Trophoblast cell (in vitro differentiated cells and primary cell): ENCODE measurements around the gene FLT1.
A peak's percentile ranks its signal among the peaks of the same experiment; 100 is the strongest.

ENCODE experiments used
- DNase-seq, 2 donors: peaks; one replicate each; pipeline ENCODE4 v3.0.0-alpha.2; 2016
- H2AFZ ChIP-seq: 2 replicates; pipeline ENCODE4 v1.6.1; 2013; ENCODE audit warnings: low read length, moderate library complexity, mild to moderate bottlenecking; ENCODE audit not compliant: insufficient read depth, poor library complexity
- H2AK5ac ChIP-seq: 2 replicates; pipeline ENCODE4 v1.6.1; 2013; ENCODE audit warnings: mild to moderate bottlenecking, low read length
- H2BK120ac ChIP-seq: 2 replicates; pipeline ENCODE4 v1.6.1; 2013; ENCODE audit warnings: low read length, mild to moderate bottlenecking, moderate library complexity; ENCODE audit not compliant: insufficient read depth, poor library complexity
- H2BK12ac ChIP-seq: 2 replicates; pipeline ENCODE4 v1.6.1; 2013; ENCODE audit warnings: mild to moderate bottlenecking, low read length, moderate library complexity
- H2BK5ac ChIP-seq: 2 replicates; pipeline ENCODE4 v1.6.1; 2013; ENCODE audit warnings: low read length, low read depth, moderate library complexity, mild to moderate bottlenecking; ENCODE audit not compliant: poor library complexity
- H3K14ac ChIP-seq: 2 replicates; pipeline ENCODE4 v1.6.1; 2013; ENCODE audit warnings: mild to moderate bottlenecking, low read length
- H3K18ac ChIP-seq: 2 replicates; pipeline ENCODE4 v1.6.1; 2013; ENCODE audit warnings: mild to moderate bottlenecking, low read length
- H3K23ac ChIP-seq: 2 replicates; pipeline ENCODE4 v1.6.1; 2013; ENCODE audit warnings: low read length
- H3K27ac ChIP-seq: 2 replicates; pipeline ENCODE4 v1.5.1; 2013; ENCODE audit warnings: low read depth, mild to moderate bottlenecking, inconsistent platforms, low read length, moderate library complexity
- H3K27me3 ChIP-seq: 2 replicates; pipeline ENCODE4 v1.6.1; 2013; ENCODE audit warnings: inconsistent platforms, mild to moderate bottlenecking, low read length, moderate library complexity; ENCODE audit not compliant: insufficient read depth
- H3K36me3 ChIP-seq, 2 experiments: 1 replicate in 1 of 2; 2 replicates in 1 of 2; pipeline ENCODE4 v1.6.1; 2013; ENCODE audit warnings: low read length in 2 of 2, mild to moderate bottlenecking in 2 of 2, moderate library complexity in 1 of 2; ENCODE audit not compliant: insufficient read depth in 2 of 2, control insufficient read depth in 1 of 2
- H3K4ac ChIP-seq: 2 replicates; pipeline ENCODE4 v1.6.1; 2013; ENCODE audit warnings: low read depth, mild to moderate bottlenecking, low read length, moderate library complexity
- H3K4me1 ChIP-seq, 2 experiments: 1 replicate in 1 of 2; 2 replicates in 1 of 2; pipeline ENCODE4 v1.6.1; 2013; ENCODE audit warnings: low read length in 2 of 2, mild to moderate bottlenecking in 2 of 2, moderate library complexity in 1 of 2; ENCODE audit not compliant: insufficient read depth in 2 of 2, control insufficient read depth in 1 of 2
- H3K4me2 ChIP-seq: 2 replicates; pipeline ENCODE4 v1.6.1; 2013; ENCODE audit warnings: inconsistent platforms, mild to moderate bottlenecking, low read length, moderate library complexity
- H3K4me3 ChIP-seq: 2 replicates; pipeline ENCODE4 v1.5.1; 2013; ENCODE audit warnings: mild to moderate bottlenecking, low read depth, low read length, inconsistent platforms
- H3K79me1 ChIP-seq: one replicate; pipeline ENCODE4 v1.6.1; 2013; ENCODE audit warnings: low read length
- H3K79me2 ChIP-seq: 2 replicates; pipeline ENCODE4 v1.6.1; 2013; ENCODE audit warnings: low read length, mild to moderate bottlenecking; ENCODE audit not compliant: control insufficient read depth, insufficient read depth, poor library complexity
- H3K9ac ChIP-seq: 2 replicates; pipeline ENCODE4 v1.6.1; 2013; ENCODE audit warnings: mild to moderate bottlenecking, low read length
- H3K9me3 ChIP-seq: 2 replicates; pipeline ENCODE4 v1.6.1; 2013; ENCODE audit warnings: low read depth, mild to moderate bottlenecking, control low read depth, inconsistent platforms, low read length; ENCODE audit not compliant: insufficient read depth
- H4K12ac ChIP-seq: 2 replicates; pipeline ENCODE4 v1.6.1; 2013; ENCODE audit warnings: low read depth, mild to moderate bottlenecking, low read length, moderate library complexity
- H4K8ac ChIP-seq: 2 replicates; pipeline ENCODE4 v1.6.1; 2013; ENCODE audit warnings: low read depth, mild to moderate bottlenecking, low read length, moderate library complexity
- H4K91ac ChIP-seq: one replicate; pipeline ENCODE4 v1.6.1; 2013; ENCODE audit warnings: low read depth, mild to moderate bottlenecking, low read length, moderate library complexity
- WGBS: extraction: QIAGEN DNeasy Blood & Tissue Kit; methylation state at CpG from one replicate; pipeline ENCODE4 v1.1.7; 2013; ENCODE audit warnings: missing lambda C conversion rate; ENCODE audit not compliant: insufficient read length, insufficient coverage; ENCODE audit errors: extremely low coverage; 5-methylcytosine and 5-hydroxymethylcytosine counted together

Gene FLT1

GRCh38 chr13:28494504-28494777 lies 487 bp downstream of the FLT1 start:
- Histone ChIP-seq H2AFZ (peak overlapping the region; percentile 38), H3K4me3 (peak overlapping the region; percentile 82), H3K23ac (no peak overlapping the region), H4K8ac (no peak overlapping the region), H3K14ac (peak overlapping the region; percentile 14), H3K4ac (no peak overlapping the region), H3K36me3 (no peaks in the 10 kb centered on the region), H2BK5ac (no peak overlapping the region), H3K4me2 (peak overlapping the region; percentile 100), H4K91ac (peak overlapping the region; percentile 57), H3K9me3 (peaks cover 2% of the 10 kb centered on the region), H3K79me2 (no peaks in the 10 kb centered on the region), H3K79me1 (peaks cover 2% of the 10 kb centered on the region), H3K27ac (no peak overlapping the region), H2AK5ac (no peak overlapping the region), H2BK120ac (no peak overlapping the region), H3K9ac (peak overlapping the region; percentile 39), H3K4me1 (peaks cover 17 to 32% of the 10 kb centered on the region in 2 experiments), H3K27me3 (peaks cover 26% of the 10 kb centered on the region), H2BK12ac (no peak overlapping the region), H3K18ac (peak overlapping the region; percentile 9), H4K12ac (no peak overlapping the region)
- no CpG with 5 or more reads among the region's 30 CpGs for WGBS
- no peak for DNase-seq

- Histone ChIP-seq H2BK12ac (no peak overlapping the region), H3K4me3 (peak overlapping the region; percentile 82), H3K23ac (no peak overlapping the region), H2BK120ac (no peak overlapping the region), H3K79me2 (no peaks in the 10 kb centered on the region), H4K12ac (no peak overlapping the region), H3K27ac (no peak overlapping the region), H4K91ac (no peak overlapping the region), H3K9ac (no peak overlapping the region), H3K18ac (no peak overlapping the region), H3K9me3 (peaks cover 2% of the 10 kb centered on the region), H4K8ac (no peak overlapping the region), H2BK5ac (no peak overlapping the region), H3K14ac (no peak overlapping the region), H3K4ac (no peak overlapping the region), H3K4me1 (peaks cover 17 to 32% of the 10 kb centered on the region in 2 experiments), H2AK5ac (no peak overlapping the region), H3K36me3 (no peaks in the 10 kb centered on the region), H3K27me3 (peaks cover 26% of the 10 kb centered on the region), H3K4me2 (peak overlapping the region; percentile 100), H2AFZ (no peak overlapping the region), H3K79me1 (peaks cover 2% of the 10 kb centered on the region)
- no peak for DNase-seq
- WGBS: no CpG with 5 or more reads among the region's 60 CpGs
These were observed 1.0 kb downstream of the FLT1 start for GRCh38 chr13:28493740-28494503.

- no peak overlapping the region for H4K8ac ChIP-seq
- H3K27ac ChIP-seq: no peak overlapping the region
- no peak overlapping the region for H2BK120ac ChIP-seq
- no CpG with 5 or more reads among the region's 10 CpGs for WGBS
- no peaks in the 10 kb centered on the region for H3K36me3 ChIP-seq
- H2AFZ ChIP-seq: no peak overlapping the region
- peaks cover 13 to 27% of the 10 kb centered on the region in 2 experiments for H3K4me1 ChIP-seq
- no peak overlapping the region for H3K4me2 ChIP-seq
- peaks cover 2% of the 10 kb centered on the region for H3K79me1 ChIP-seq
- H3K23ac ChIP-seq: no peak overlapping the region
- no peak overlapping the region for H4K91ac ChIP-seq
- no peak overlapping the region for H3K14ac ChIP-seq
- H3K4ac ChIP-seq: no peak overlapping the region
- no peak overlapping the region for H2BK5ac ChIP-seq
- no peak overlapping the region for H3K18ac ChIP-seq
- H3K27me3 ChIP-seq: peaks cover 26% of the 10 kb centered on the region
- H3K9ac ChIP-seq: no peak overlapping the region
- H4K12ac ChIP-seq: no peak overlapping the region
- no peak overlapping the region for H3K4me3 ChIP-seq
- H2BK12ac ChIP-seq: no peak overlapping the region
- peaks cover 2% of the 10 kb centered on the region for H3K9me3 ChIP-seq
- peak; percentile 55 to 70 for DNase-seq
- H2AK5ac ChIP-seq: no peak overlapping the region
- no peaks in the 10 kb centered on the region for H3K79me2 ChIP-seq
These were observed 2.2 kb downstream of the FLT1 start for GRCh38 chr13:28492569-28493367.

- H3K18ac ChIP-seq: no peak overlapping the region
- H2AK5ac ChIP-seq: no peak overlapping the region
- H3K4ac ChIP-seq: no peak overlapping the region
- no CpG with 5 or more reads among the region's 6 CpGs for WGBS
- no peaks in the 10 kb centered on the region for H3K9me3 ChIP-seq
- H3K9ac ChIP-seq: no peak overlapping the region
- H3K23ac ChIP-seq: no peak overlapping the region
- H3K4me3 ChIP-seq: no peak overlapping the region
- H4K12ac ChIP-seq: no peak overlapping the region
- no peak overlapping the region for H3K27ac ChIP-seq
- peaks cover 2% of the 10 kb centered on the region for H3K79me1 ChIP-seq
- no peak overlapping the region for H4K8ac ChIP-seq
- H3K4me1 ChIP-seq: peaks cover 6 to 14% of the 10 kb centered on the region in 2 experiments
- H3K4me2 ChIP-seq: no peak overlapping the region
- no peak overlapping the region for H3K14ac ChIP-seq
- DNase-seq: no peak
- no peaks in the 10 kb centered on the region for H3K36me3 ChIP-seq
- no peak overlapping the region for H2BK5ac ChIP-seq
- no peak overlapping the region for H2BK120ac ChIP-seq
- H2AFZ ChIP-seq: no peak overlapping the region
- H2BK12ac ChIP-seq: no peak overlapping the region
- no peaks in the 10 kb centered on the region for H3K79me2 ChIP-seq
- H4K91ac ChIP-seq: no peak overlapping the region
- H3K27me3 ChIP-seq: peaks cover 16% of the 10 kb centered on the region
These were observed 4.9 kb downstream of the FLT1 start for GRCh38 chr13:28490061-28490460.
